Endothelial cell of umbilical vein (primary cell): ENCODE results near the gene CUBN.

Experiments
- CTCF ChIP-seq, 2 donors: IDR thresholded peaks; 1 replicate in 1 of 2; 2 replicates in 1 of 2; pipeline ENCODE4 v1.5.1; 2011; ENCODE audit warnings: low read length in 2 of 2, mild to moderate bottlenecking in 2 of 2, moderate library complexity in 2 of 2, control low read depth in 1 of 2, inconsistent platforms in 1 of 2, low read depth in 1 of 2; ENCODE audit not compliant: insufficient read depth in 1 of 2; ENCODE audit errors: extremely low read depth in 1 of 2
- EZH2 ChIP-seq: IDR thresholded peaks from 2 replicates; pipeline ENCODE4 v1.6.1; 2012; ENCODE audit warnings: borderline replicate concordance, low read depth, mild to moderate bottlenecking, moderate library complexity, low read length, inconsistent platforms; ENCODE audit not compliant: severe bottlenecking
- FOS ChIP-seq: IDR thresholded peaks from 2 replicates; pipeline ENCODE4 v1.6.1; 2011; ENCODE audit warnings: mild to moderate bottlenecking, low read length, moderate library complexity, borderline replicate concordance; ENCODE audit not compliant: insufficient read depth
- GATA2 ChIP-seq: IDR thresholded peaks from 2 replicates; pipeline ENCODE4 v1.7.0; 2011; ENCODE audit warnings: low read depth, mild to moderate bottlenecking, moderate library complexity, mixed read lengths, low read length; ENCODE audit not compliant: insufficient read length, insufficient read depth
- JUN ChIP-seq: IDR thresholded peaks from 2 replicates; pipeline ENCODE4 v1.6.1; 2011; ENCODE audit warnings: borderline replicate concordance, low read depth; ENCODE audit not compliant: insufficient read length, insufficient read depth
- MAX ChIP-seq: IDR thresholded peaks from 2 replicates; pipeline ENCODE4 v1.6.1; 2011; ENCODE audit not compliant: insufficient read depth, insufficient read length
- MYC ChIP-seq: IDR thresholded peaks from one replicate; pipeline ENCODE4 v1.6.1; 2011; ENCODE audit warnings: mild to moderate bottlenecking, low read depth, low read length
- POLR2A ChIP-seq: IDR thresholded peaks from 2 replicates; pipeline ENCODE4 v1.6.1; 2012; ENCODE audit warnings: low read depth, mild to moderate bottlenecking, control low read depth, low read length
- POLR2AphosphoS5 ChIP-seq: IDR thresholded peaks from 2 replicates; pipeline ENCODE4 v1.6.1; 2012; ENCODE audit warnings: low read depth, mild to moderate bottlenecking, control low read depth, low read length, moderate library complexity; ENCODE audit not compliant: insufficient read depth

- TF ChIP-seq CTCF (IDR thresholded peaks at IDR 0.05; ENCODE audit: extremely low read depth in 1 of 2, insufficient read depth in 1 of 2, low read depth in 1 of 2, low read length in 2 of 2): no peak
- no peak for TF ChIP-seq MAX
- no peak for TF ChIP-seq POLR2A
- no peak for TF ChIP-seq POLR2AphosphoS5
- TF ChIP-seq MYC: no peak
- TF ChIP-seq EZH2: no peak
- TF ChIP-seq FOS: no peak
- TF ChIP-seq JUN: no peak
- no peak for TF ChIP-seq GATA2
Observed at GRCh38 chr10:16923726-16924125, 205.9 kb downstream of the CUBN start.
